ENCODE data around the gene FBH1.

FBH1 gene

DNA sequence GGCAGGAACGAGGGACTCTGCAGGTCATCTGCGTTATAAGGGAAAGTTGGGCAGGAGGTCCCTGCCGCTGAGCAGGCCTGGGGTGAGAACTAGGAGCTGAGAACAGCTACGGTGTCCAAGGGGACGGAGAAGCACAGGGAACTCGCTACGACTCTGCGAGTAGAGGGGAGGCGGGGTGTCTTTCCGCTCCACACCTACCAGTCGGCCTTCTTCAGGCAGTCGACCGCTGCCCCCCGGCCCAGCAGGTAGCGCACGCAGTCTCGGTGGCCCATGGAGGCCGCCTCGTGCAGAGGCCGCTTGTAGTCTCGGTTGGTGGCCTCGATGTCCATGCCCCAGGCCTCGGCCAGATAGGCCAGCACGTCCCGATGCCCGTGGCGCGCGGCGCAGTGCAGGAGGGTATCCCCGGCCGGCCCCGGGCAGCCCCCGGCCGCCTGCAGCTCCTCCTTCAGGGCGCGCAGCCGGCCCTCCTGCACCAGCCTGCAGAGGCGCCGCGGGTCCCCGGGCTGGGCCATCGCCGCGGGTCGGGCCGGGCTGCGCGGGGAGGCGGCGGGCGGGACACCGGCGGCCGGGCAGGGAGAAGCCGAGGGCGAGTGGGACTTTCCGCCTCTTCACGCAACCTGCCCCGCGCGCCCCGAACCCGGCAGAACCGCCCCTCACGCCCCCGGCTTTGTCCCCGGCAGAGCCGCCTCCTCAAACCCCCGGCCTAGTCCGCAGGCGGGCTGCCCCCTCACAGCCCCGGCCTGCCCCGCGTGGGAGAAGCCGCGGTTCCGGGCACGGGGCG lies 1.0 kb upstream of the FBH1 start:
- DNase-seq (peak; percentile 46), ATAC-seq (ENCODE audit: insufficient read depth, low read depth) (peak; percentile 37)
- H3K4me1 ChIP-seq (ENCODE audit: insufficient read depth, low read length) = peaks cover 40% of the 10 kb centered on the region
- TF ChIP-seq, protein P1, sequence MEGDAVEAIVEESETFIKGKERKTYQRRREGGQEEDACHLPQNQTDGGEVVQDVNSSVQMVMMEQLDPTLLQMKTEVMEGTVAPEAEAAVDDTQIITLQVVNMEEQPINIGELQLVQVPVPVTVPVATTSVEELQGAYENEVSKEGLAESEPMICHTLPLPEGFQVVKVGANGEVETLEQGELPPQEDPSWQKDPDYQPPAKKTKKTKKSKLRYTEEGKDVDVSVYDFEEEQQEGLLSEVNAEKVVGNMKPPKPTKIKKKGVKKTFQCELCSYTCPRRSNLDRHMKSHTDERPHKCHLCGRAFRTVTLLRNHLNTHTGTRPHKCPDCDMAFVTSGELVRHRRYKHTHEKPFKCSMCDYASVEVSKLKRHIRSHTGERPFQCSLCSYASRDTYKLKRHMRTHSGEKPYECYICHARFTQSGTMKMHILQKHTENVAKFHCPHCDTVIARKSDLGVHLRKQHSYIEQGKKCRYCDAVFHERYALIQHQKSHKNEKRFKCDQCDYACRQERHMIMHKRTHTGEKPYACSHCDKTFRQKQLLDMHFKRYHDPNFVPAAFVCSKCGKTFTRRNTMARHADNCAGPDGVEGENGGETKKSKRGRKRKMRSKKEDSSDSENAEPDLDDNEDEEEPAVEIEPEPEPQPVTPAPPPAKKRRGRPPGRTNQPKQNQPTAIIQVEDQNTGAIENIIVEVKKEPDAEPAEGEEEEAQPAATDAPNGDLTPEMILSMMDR (IDR thresholded peaks at IDR 0.05; ENCODE audit: borderline replicate concordance, extremely low read depth, low read length, poor library complexity, severe bottlenecking) = no peak
- TF ChIP-seq EZH2 (IDR thresholded peaks at IDR 0.05; ENCODE audit: borderline replicate concordance, low read depth, low read length, severe bottlenecking) = no peak
- H3K27me3 ChIP-seq (ENCODE audit: insufficient read depth, low read length, poor library complexity) = no peaks in the 10 kb centered on the region
- peaks cover 36% of the 10 kb centered on the region for H4K20me1 ChIP-seq (ENCODE audit: insufficient read depth, low read length)
- peak overlapping the region; percentile 95 for H3K4me2 ChIP-seq (ENCODE audit: insufficient read depth, low read length)
- H3K4me3 ChIP-seq (ENCODE audit: low read depth in 1 of 2, low read length in 2 of 2) = peak overlapping the region; percentile 56 to 96
- no peaks in the 10 kb centered on the region for H3K9me3 ChIP-seq (ENCODE audit: insufficient read depth, low read length, severe bottlenecking)
- H3K79me2 ChIP-seq (ENCODE audit: insufficient read depth, low read length) = peaks cover 56% of the 10 kb centered on the region
- peak overlapping the region; percentile 87 for H3K9ac ChIP-seq (ENCODE audit: low read depth, low read length)
- peaks cover 45% of the 10 kb centered on the region for H3K36me3 ChIP-seq (ENCODE audit: insufficient read depth, low read length)
- H3K27ac ChIP-seq (ENCODE audit: low read length) = peak overlapping the region; percentile 70
- peak overlapping the region; percentile 92 for H2AFZ ChIP-seq (ENCODE audit: low read depth, low read length)

DNA sequence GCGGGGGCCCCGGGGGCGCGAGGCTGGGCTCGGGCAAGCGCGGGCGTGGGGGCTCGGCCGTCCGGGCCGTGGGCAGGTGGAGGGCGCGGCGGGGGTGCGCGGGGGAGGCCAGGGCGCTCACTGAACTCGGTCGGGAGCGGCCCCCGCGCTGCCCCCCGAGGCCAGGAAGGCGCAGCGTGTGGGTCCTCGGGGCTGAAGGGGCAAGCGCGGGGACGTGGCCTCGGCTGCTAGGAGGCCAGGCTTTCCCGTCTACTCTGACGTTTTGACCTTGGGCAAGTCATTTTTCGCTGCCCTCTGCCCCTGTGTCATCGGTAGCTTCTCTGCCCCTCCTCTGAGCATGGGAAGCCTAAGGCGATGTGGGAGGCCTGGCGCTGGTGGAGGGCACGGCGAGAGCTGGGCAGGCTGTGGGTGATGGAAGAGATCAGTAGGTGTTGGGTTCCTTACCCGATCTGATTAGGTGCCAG lies 441 bp downstream of the FBH1 start:
- H3K4me3 ChIP-seq (ENCODE audit: low read depth in 1 of 2, low read length in 2 of 2) = peak overlapping the region; percentile 76 to 96; a peak in 3 of 4 replicates

DNA sequence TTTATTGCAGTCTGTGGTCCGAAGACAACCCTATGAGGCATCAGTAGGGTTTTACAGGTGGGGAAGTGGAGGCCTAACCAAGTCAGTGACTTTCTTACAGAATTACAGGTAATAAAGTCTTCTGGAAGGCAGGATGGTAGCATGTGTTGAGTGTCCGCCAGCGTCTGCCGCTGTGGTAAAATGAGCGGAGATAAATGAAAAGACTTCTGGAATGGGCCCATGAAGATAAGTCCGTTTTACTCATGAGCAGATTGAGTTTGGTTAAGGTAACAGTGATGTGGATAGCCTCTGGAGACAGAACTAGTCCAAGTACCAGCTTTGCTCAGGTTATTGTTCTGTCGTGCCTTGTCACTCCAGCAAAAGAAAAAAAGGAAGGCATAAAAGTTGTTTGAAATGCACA lies 966 bp downstream of the FBH1 start:
- peak overlapping the region; percentile 76 to 96; a peak in 3 of 4 replicates for H3K4me3 ChIP-seq (ENCODE audit: low read depth in 1 of 2, low read length in 2 of 2)
- peaks cover 49% of the 10 kb centered on the region for H3K36me3 ChIP-seq (ENCODE audit: insufficient read depth, low read length)
- no peak for TF ChIP-seq EZH2 (IDR thresholded peaks at IDR 0.05; ENCODE audit: borderline replicate concordance, low read depth, low read length, severe bottlenecking)
- TF ChIP-seq, protein P1 (IDR thresholded peaks at IDR 0.05; ENCODE audit: borderline replicate concordance, extremely low read depth, low read length, poor library complexity, severe bottlenecking) = no peak
- H4K20me1 ChIP-seq (ENCODE audit: insufficient read depth, low read length) = peaks cover 39% of the 10 kb centered on the region
- H3K79me2 ChIP-seq (ENCODE audit: insufficient read depth, low read length) = peaks cover 72% of the 10 kb centered on the region
- ATAC-seq (ENCODE audit: insufficient read depth, low read depth) = no peak
- H3K27ac ChIP-seq (ENCODE audit: low read length) = peak overlapping the region; percentile 65
- H3K9ac ChIP-seq (ENCODE audit: low read depth, low read length) = peak overlapping the region; percentile 87
- no peak overlapping the region for H2AFZ ChIP-seq (ENCODE audit: low read depth, low read length)
- no peaks in the 10 kb centered on the region for H3K9me3 ChIP-seq (ENCODE audit: insufficient read depth, low read length, severe bottlenecking)
- H3K27me3 ChIP-seq (ENCODE audit: insufficient read depth, low read length, poor library complexity) = no peaks in the 10 kb centered on the region
- H3K4me2 ChIP-seq (ENCODE audit: insufficient read depth, low read length) = peak overlapping the region; percentile 91
- no peak for DNase-seq
- H3K4me1 ChIP-seq (ENCODE audit: insufficient read depth, low read length) = peaks cover 40% of the 10 kb centered on the region

More for the DNA sequence above, 441 bp downstream of the FBH1 start:
- H3K79me2 ChIP-seq (ENCODE audit: insufficient read depth, low read length) = peaks cover 68% of the 10 kb centered on the region
- no peaks in the 10 kb centered on the region for H3K9me3 ChIP-seq (ENCODE audit: insufficient read depth, low read length, severe bottlenecking)
- peak overlapping the region; percentile 65 for H3K27ac ChIP-seq (ENCODE audit: low read length)
- TF ChIP-seq, protein P1 (IDR thresholded peaks at IDR 0.05; ENCODE audit: borderline replicate concordance, extremely low read depth, low read length, poor library complexity, severe bottlenecking) = no peak
- no peak for TF ChIP-seq EZH2 (IDR thresholded peaks at IDR 0.05; ENCODE audit: borderline replicate concordance, low read depth, low read length, severe bottlenecking)
- H3K9ac ChIP-seq (ENCODE audit: low read depth, low read length) = peak overlapping the region; percentile 87
- peaks cover 50% of the 10 kb centered on the region for H3K36me3 ChIP-seq (ENCODE audit: insufficient read depth, low read length)
- H3K4me2 ChIP-seq (ENCODE audit: insufficient read depth, low read length) = peak overlapping the region; percentile 91
- H3K4me1 ChIP-seq (ENCODE audit: insufficient read depth, low read length) = peaks cover 40% of the 10 kb centered on the region
- DNase-seq = peak; percentile 38
- H2AFZ ChIP-seq (ENCODE audit: low read depth, low read length) = peak overlapping the region; percentile 59
- H3K27me3 ChIP-seq (ENCODE audit: insufficient read depth, low read length, poor library complexity) = no peaks in the 10 kb centered on the region
- H4K20me1 ChIP-seq (ENCODE audit: insufficient read depth, low read length) = peaks cover 39% of the 10 kb centered on the region
- no peak for ATAC-seq (ENCODE audit: insufficient read depth, low read depth)

All from DND-41 (cell line).